Trophoblast cell (in vitro differentiated cells and primary cell): Measurements from ENCODE around the gene PIH1D1.

ENCODE experiments used
- DNase-seq, 2 donors: peaks; one replicate each; pipeline ENCODE4 v3.0.0-alpha.2; 2016
- H2AFZ ChIP-seq: 2 replicates; pipeline ENCODE4 v1.6.1; 2013; ENCODE audit warnings: low read length, moderate library complexity, mild to moderate bottlenecking; ENCODE audit not compliant: insufficient read depth, poor library complexity
- H2AK5ac ChIP-seq: 2 replicates; pipeline ENCODE4 v1.6.1; 2013; ENCODE audit warnings: mild to moderate bottlenecking, low read length
- H2BK120ac ChIP-seq: 2 replicates; pipeline ENCODE4 v1.6.1; 2013; ENCODE audit warnings: low read length, mild to moderate bottlenecking, moderate library complexity; ENCODE audit not compliant: insufficient read depth, poor library complexity
- H2BK12ac ChIP-seq: 2 replicates; pipeline ENCODE4 v1.6.1; 2013; ENCODE audit warnings: mild to moderate bottlenecking, low read length, moderate library complexity
- H2BK5ac ChIP-seq: 2 replicates; pipeline ENCODE4 v1.6.1; 2013; ENCODE audit warnings: low read length, low read depth, moderate library complexity, mild to moderate bottlenecking; ENCODE audit not compliant: poor library complexity
- H3K14ac ChIP-seq: 2 replicates; pipeline ENCODE4 v1.6.1; 2013; ENCODE audit warnings: mild to moderate bottlenecking, low read length
- H3K18ac ChIP-seq: 2 replicates; pipeline ENCODE4 v1.6.1; 2013; ENCODE audit warnings: mild to moderate bottlenecking, low read length
- H3K23ac ChIP-seq: 2 replicates; pipeline ENCODE4 v1.6.1; 2013; ENCODE audit warnings: low read length
- H3K27ac ChIP-seq: 2 replicates; pipeline ENCODE4 v1.5.1; 2013; ENCODE audit warnings: low read depth, mild to moderate bottlenecking, inconsistent platforms, low read length, moderate library complexity
- H3K27me3 ChIP-seq: 2 replicates; pipeline ENCODE4 v1.6.1; 2013; ENCODE audit warnings: inconsistent platforms, mild to moderate bottlenecking, low read length, moderate library complexity; ENCODE audit not compliant: insufficient read depth
- H3K36me3 ChIP-seq, 2 experiments: 1 replicate in 1 of 2; 2 replicates in 1 of 2; pipeline ENCODE4 v1.6.1; 2013; ENCODE audit warnings: low read length in 2 of 2, mild to moderate bottlenecking in 2 of 2, moderate library complexity in 1 of 2; ENCODE audit not compliant: insufficient read depth in 2 of 2, control insufficient read depth in 1 of 2
- H3K4ac ChIP-seq: 2 replicates; pipeline ENCODE4 v1.6.1; 2013; ENCODE audit warnings: low read depth, mild to moderate bottlenecking, low read length, moderate library complexity
- H3K4me1 ChIP-seq, 2 experiments: 1 replicate in 1 of 2; 2 replicates in 1 of 2; pipeline ENCODE4 v1.6.1; 2013; ENCODE audit warnings: low read length in 2 of 2, mild to moderate bottlenecking in 2 of 2, moderate library complexity in 1 of 2; ENCODE audit not compliant: insufficient read depth in 2 of 2, control insufficient read depth in 1 of 2
- H3K4me2 ChIP-seq: 2 replicates; pipeline ENCODE4 v1.6.1; 2013; ENCODE audit warnings: inconsistent platforms, mild to moderate bottlenecking, low read length, moderate library complexity
- H3K4me3 ChIP-seq: 2 replicates; pipeline ENCODE4 v1.5.1; 2013; ENCODE audit warnings: mild to moderate bottlenecking, low read depth, low read length, inconsistent platforms
- H3K79me1 ChIP-seq: one replicate; pipeline ENCODE4 v1.6.1; 2013; ENCODE audit warnings: low read length
- H3K79me2 ChIP-seq: 2 replicates; pipeline ENCODE4 v1.6.1; 2013; ENCODE audit warnings: low read length, mild to moderate bottlenecking; ENCODE audit not compliant: control insufficient read depth, insufficient read depth, poor library complexity
- H3K9ac ChIP-seq: 2 replicates; pipeline ENCODE4 v1.6.1; 2013; ENCODE audit warnings: mild to moderate bottlenecking, low read length
- H3K9me3 ChIP-seq: 2 replicates; pipeline ENCODE4 v1.6.1; 2013; ENCODE audit warnings: low read depth, mild to moderate bottlenecking, control low read depth, inconsistent platforms, low read length; ENCODE audit not compliant: insufficient read depth
- H4K12ac ChIP-seq: 2 replicates; pipeline ENCODE4 v1.6.1; 2013; ENCODE audit warnings: low read depth, mild to moderate bottlenecking, low read length, moderate library complexity
- H4K8ac ChIP-seq: 2 replicates; pipeline ENCODE4 v1.6.1; 2013; ENCODE audit warnings: low read depth, mild to moderate bottlenecking, low read length, moderate library complexity
- H4K91ac ChIP-seq: one replicate; pipeline ENCODE4 v1.6.1; 2013; ENCODE audit warnings: low read depth, mild to moderate bottlenecking, low read length, moderate library complexity
- WGBS: extraction: QIAGEN DNeasy Blood & Tissue Kit; methylation state at CpG from one replicate; pipeline ENCODE4 v1.1.7; 2013; ENCODE audit warnings: missing lambda C conversion rate; ENCODE audit not compliant: insufficient read length, insufficient coverage; ENCODE audit errors: extremely low coverage; 5-methylcytosine and 5-hydroxymethylcytosine counted together

The PIH1D1 gene

GRCh38 chr19:49403404-49404187, 48.0 kb downstream of the PIH1D1 start:
- H4K91ac ChIP-seq = no peak overlapping the region
- H2AK5ac ChIP-seq = no peak overlapping the region
- H3K36me3 ChIP-seq = no peaks in the 10 kb centered on the region
- no peak for DNase-seq
- no peak overlapping the region for H3K23ac ChIP-seq
- no peak overlapping the region for H3K18ac ChIP-seq
- no peaks in the 10 kb centered on the region for H3K79me2 ChIP-seq
- no peak overlapping the region for H4K8ac ChIP-seq
- H3K27ac ChIP-seq = no peak overlapping the region
- H2BK12ac ChIP-seq = no peak overlapping the region
- WGBS = no CpG with 5 or more reads among the region's 7 CpGs
- no peak overlapping the region for H2AFZ ChIP-seq
- no peaks in the 10 kb centered on the region for H3K79me1 ChIP-seq
- no peaks in the 10 kb centered on the region for H3K27me3 ChIP-seq
- no peak overlapping the region for H2BK5ac ChIP-seq
- no peak overlapping the region for H3K4ac ChIP-seq
- H2BK120ac ChIP-seq = no peak overlapping the region
- H3K4me3 ChIP-seq = no peak overlapping the region
- peaks cover 3% of the 10 kb centered on the region for H3K9me3 ChIP-seq
- H3K9ac ChIP-seq = no peak overlapping the region
- no peak overlapping the region for H3K4me2 ChIP-seq
- H3K4me1 ChIP-seq = peaks cover 4 to 8% of the 10 kb centered on the region in 2 experiments
- H3K14ac ChIP-seq = no peak overlapping the region
- no peak overlapping the region for H4K12ac ChIP-seq

GRCh38 chr19:49400029-49400428, 51.6 kb downstream of the PIH1D1 start:
- H3K9ac ChIP-seq = no peak overlapping the region
- peak; percentile 16 to 37 for DNase-seq
- H3K4me1 ChIP-seq = peaks cover 4 to 8% of the 10 kb centered on the region in 2 experiments
- no peaks in the 10 kb centered on the region for H3K79me1 ChIP-seq
- no peaks in the 10 kb centered on the region for H3K27me3 ChIP-seq
- no peak overlapping the region for H3K27ac ChIP-seq
- H4K8ac ChIP-seq = no peak overlapping the region
- no peak overlapping the region for H3K4ac ChIP-seq
- H3K36me3 ChIP-seq = no peaks in the 10 kb centered on the region
- no peak overlapping the region for H2BK12ac ChIP-seq
- H3K23ac ChIP-seq = no peak overlapping the region
- H3K4me2 ChIP-seq = no peak overlapping the region
- no peak overlapping the region for H2BK5ac ChIP-seq
- H4K91ac ChIP-seq = no peak overlapping the region
- H3K4me3 ChIP-seq = no peak overlapping the region
- H3K79me2 ChIP-seq = no peaks in the 10 kb centered on the region
- H3K18ac ChIP-seq = no peak overlapping the region
- H2BK120ac ChIP-seq = no peak overlapping the region
- H4K12ac ChIP-seq = no peak overlapping the region
- H3K9me3 ChIP-seq = peaks cover 3% of the 10 kb centered on the region
- H2AFZ ChIP-seq = no peak overlapping the region
- no CpG with 5 or more reads among the region's 6 CpGs for WGBS
- no peak overlapping the region for H3K14ac ChIP-seq
- no peak overlapping the region for H2AK5ac ChIP-seq

- no peaks in the 10 kb centered on the region for H3K27me3 ChIP-seq
- H3K4me3 ChIP-seq = no peak overlapping the region
- no peak overlapping the region for H3K9ac ChIP-seq
- H2BK120ac ChIP-seq = no peak overlapping the region
- no peaks in the 10 kb centered on the region for H3K79me1 ChIP-seq
- no peaks in the 10 kb centered on the region for H3K79me2 ChIP-seq
- no peak overlapping the region for H4K8ac ChIP-seq
- H3K9me3 ChIP-seq = peaks cover 1% of the 10 kb centered on the region
- no peak overlapping the region for H2BK12ac ChIP-seq
- H4K91ac ChIP-seq = no peak overlapping the region
- no peak overlapping the region for H3K14ac ChIP-seq
- no peak overlapping the region for H3K18ac ChIP-seq
- no peak overlapping the region for H3K27ac ChIP-seq
- WGBS = no CpG with 5 or more reads among the region's 6 CpGs
- H3K4me2 ChIP-seq = no peak overlapping the region
- H3K4ac ChIP-seq = no peak overlapping the region
- no peak overlapping the region for H2BK5ac ChIP-seq
- peaks cover 4 to 6% of the 10 kb centered on the region in 2 experiments for H3K4me1 ChIP-seq
- no peak overlapping the region for H3K23ac ChIP-seq
- no peak for DNase-seq
- H4K12ac ChIP-seq = no peak overlapping the region
- H2AK5ac ChIP-seq = no peak overlapping the region
- H2AFZ ChIP-seq = no peak overlapping the region
- no peaks in the 10 kb centered on the region for H3K36me3 ChIP-seq
These were observed 52.7 kb downstream of the PIH1D1 start for GRCh38 chr19:49398931-49399330.

GRCh38 chr19:49398001-49398615, 53.5 kb downstream of the PIH1D1 start:
- no peak overlapping the region for H3K4me2 ChIP-seq
- no peak overlapping the region for H2AFZ ChIP-seq
- no peak overlapping the region for H4K8ac ChIP-seq
- no peak overlapping the region for H2BK5ac ChIP-seq
- WGBS = no CpG with 5 or more reads among the region's 11 CpGs
- no peak overlapping the region for H3K9ac ChIP-seq
- H3K14ac ChIP-seq = no peak overlapping the region
- no peak overlapping the region for H2AK5ac ChIP-seq
- H3K27me3 ChIP-seq = no peaks in the 10 kb centered on the region
- H3K9me3 ChIP-seq = no peaks in the 10 kb centered on the region
- H3K4me3 ChIP-seq = no peak overlapping the region
- no peak for DNase-seq
- no peak overlapping the region for H4K91ac ChIP-seq
- no peak overlapping the region for H2BK120ac ChIP-seq
- no peak overlapping the region for H2BK12ac ChIP-seq
- H3K4ac ChIP-seq = no peak overlapping the region
- no peaks in the 10 kb centered on the region for H3K36me3 ChIP-seq
- H3K79me1 ChIP-seq = no peaks in the 10 kb centered on the region
- H3K27ac ChIP-seq = no peak overlapping the region
- no peaks in the 10 kb centered on the region for H3K4me1 ChIP-seq
- H3K79me2 ChIP-seq = no peaks in the 10 kb centered on the region
- H3K23ac ChIP-seq = no peak overlapping the region
- H4K12ac ChIP-seq = no peak overlapping the region
- H3K18ac ChIP-seq = no peak overlapping the region
